CD4-positive, alpha-beta T cell treated with Interferon alpha-2 for 1 hour (primary cell): Measurements from ENCODE around the gene ACCSL.

Experiments
- DNase-seq, 2 donors: peaks; one replicate each; pipeline ENCODE4 v3.0.0-alpha.2; 2020 to 2022

The ACCSL gene

GRCh38 chr11:44047931-44048431 is at the start of gene ACCSL:
ACCSL (plus strand) TSS chr11:44047981; CDS start chr11:44048037, 56 bp downstream.
- DNase-seq = no peak

- DNase-seq = no peak
Measured at GRCh38 chr11:43998308-43998707, 49.5 kb upstream of the ACCSL start.

DNA sequence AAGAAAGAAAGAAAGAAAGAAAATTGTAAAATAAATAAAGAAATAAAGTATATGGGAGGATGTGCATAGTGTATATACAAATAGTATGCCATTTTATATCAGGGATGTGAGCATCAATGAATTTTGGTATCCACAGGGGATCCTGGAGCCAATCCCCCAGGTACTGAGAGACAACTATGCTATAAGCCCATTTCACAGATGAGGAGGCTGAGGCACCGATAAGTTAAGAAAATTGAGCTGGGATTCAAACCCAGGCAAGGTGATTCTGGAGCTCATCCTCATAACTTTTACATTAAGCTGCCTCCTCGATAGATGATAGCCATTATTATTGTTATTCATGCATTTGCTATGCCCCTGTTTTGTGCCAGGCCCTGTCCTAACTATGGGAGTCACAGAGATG is 47.0 kb upstream of the ACCSL start:
- DNase-seq = no peak

- DNase-seq = no peak
Measured at GRCh38 chr11:44002191-44003093, 45.3 kb upstream of the ACCSL start.

- no peak for DNase-seq
Measured at GRCh38 chr11:44003736-44004451, 43.9 kb upstream of the ACCSL start.

DNA sequence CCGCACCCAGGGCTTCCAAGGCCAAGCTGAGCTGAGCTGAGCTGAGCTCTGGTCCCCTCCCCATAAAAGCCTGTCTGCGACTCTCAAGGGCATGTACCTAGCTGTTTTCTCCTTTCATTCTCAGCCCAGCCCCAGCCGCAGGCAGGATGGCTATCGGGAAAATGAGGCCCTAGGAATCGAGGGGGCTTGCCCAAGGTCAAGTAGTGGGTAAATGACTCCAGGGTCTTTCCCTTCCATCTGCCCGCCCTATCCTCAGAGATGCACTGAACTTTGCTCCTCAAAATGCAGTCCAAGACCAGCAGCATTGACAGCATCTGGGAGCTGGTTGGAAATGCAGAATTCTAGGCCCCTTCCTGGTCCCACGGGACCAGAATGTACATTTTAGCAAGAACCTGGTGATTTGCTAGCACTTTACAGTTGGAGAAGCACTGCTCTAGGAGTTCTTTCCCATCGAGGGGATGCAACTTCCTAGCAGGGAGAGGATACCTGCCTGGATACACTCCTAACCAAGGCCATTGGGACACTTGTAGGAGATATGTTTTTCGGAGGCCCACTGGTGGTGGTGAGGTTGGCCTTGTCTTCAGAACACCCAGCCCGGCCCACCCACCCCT is 43.2 kb upstream of the ACCSL start:
- DNase-seq = no peak

GRCh38 chr11:44005063-44005701 is 42.6 kb upstream of the ACCSL start:
- no peak for DNase-seq

GRCh38 chr11:44005956-44006355 is 41.8 kb upstream of the ACCSL start:
- no peak for DNase-seq

GRCh38 chr11:44006917-44007361 is 40.8 kb upstream of the ACCSL start:
- no peak for DNase-seq

GRCh38 chr11:44007481-44008087 is 40.2 kb upstream of the ACCSL start:
- DNase-seq = no peak

GRCh38 chr11:44008088-44008501 is 39.7 kb upstream of the ACCSL start:
- no peak for DNase-seq

GRCh38 chr11:44008698-44009097 is 39.1 kb upstream of the ACCSL start:
- no peak for DNase-seq

DNA sequence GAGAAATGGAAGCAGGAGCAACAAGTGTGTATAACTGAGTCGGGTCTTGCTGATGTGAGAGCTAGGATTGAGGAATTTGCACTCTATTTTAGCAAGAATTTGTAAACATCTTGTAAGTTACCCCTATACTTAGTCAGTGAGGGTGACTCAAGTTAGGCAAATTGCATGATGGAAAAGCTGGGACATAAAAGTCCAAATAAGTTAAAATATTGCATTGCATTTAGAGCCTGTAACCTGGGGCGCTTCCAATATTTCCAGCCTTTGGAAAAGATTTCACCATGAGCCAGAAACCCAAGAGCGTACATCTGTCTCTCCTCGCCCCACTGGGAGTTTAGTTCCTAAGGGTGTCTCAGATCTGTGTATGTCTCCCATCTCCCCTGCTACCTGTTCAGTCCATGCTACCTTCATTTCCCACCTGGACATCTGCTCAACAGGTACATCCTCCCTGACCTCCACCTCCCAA is 37.0 kb upstream of the ACCSL start:
- no peak for DNase-seq

DNA sequence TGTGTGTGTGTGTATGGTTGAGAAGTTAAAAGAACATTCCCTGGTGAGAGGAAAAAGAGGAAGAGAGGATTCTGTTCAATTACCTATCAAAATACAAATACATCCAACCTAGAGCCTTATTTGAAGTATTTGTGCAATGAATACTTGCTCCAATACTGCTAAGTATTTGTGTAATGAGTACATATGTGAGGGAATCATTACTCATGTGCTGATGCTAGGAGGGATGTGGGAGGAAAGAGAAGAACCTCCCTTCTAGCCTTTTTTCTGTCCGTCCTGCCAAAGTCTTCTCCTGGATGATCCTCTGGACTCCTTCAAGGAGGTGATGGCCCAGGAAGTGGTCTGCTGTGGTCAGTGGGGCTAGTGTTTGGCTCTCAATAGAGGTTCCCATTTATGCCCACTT is 36.0 kb upstream of the ACCSL start:
- no peak for DNase-seq

DNA sequence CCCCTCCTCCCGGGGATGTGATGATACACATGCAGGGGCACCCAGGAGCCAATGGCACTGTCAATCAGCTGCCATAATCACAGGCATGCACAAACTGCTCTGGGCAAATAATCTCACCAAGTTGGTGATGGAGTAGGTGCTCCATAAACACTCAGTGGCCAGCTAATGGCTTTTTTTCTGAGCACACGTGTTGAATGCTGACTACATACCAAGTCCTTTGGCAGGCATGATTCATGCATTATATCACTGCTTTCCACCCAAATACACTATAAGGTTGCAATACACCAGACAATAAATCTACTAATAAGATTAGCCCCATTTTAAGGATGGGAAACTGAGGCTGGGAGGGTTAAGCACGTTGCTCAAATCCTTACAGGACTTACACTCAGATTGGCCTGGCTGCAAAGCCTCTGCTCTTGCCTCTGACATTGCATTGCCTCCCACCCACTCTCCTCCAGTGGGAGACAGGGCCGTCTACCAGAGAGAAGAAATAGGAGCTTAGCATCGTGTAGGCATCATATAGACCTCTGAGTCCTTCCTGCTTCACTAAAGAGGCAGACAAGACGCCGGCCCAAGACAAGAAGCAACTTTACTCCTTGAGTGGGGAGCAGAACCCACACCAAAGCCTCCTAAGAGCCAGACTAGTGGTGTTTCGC is 32.7 kb upstream of the ACCSL start:
- DNase-seq = no peak

DNA sequence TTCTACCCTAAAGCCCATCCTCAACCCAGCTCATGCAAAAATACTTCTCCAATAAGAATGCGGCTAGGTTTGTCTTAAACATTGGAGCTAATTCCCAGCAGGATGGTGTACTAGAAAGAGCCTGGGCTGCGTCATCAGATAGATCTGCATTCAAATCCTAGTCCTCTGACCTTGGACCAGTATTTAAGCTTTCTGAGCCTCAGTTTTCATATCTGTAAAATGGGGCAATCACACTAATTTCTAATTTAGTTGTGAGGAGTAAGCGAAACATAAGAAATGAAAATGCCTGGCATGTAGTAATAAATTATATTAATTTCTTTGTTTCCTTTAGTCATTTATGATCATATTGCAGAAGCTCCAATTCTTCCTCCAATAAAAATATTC is 32.2 kb upstream of the ACCSL start:
- DNase-seq = no peak

DNA sequence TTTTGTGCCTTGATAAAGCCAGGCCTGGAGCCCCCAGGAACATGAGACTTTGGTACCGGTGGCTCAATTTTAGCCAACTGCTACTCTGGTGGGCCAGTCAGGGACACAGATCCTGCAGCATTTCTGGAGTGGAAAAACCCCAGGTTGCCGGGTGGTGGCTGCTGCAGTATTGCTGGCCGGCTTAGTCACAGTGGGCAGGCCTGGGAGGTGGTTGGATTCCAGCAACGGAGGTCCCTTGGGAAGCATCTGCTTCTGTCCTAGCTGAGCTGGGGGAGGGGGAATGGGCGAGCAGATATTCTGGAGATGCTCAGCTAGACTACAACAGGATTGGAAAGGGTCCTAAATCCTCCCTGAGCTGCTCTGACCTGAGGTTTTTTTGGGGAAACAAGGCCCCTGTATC is 31.6 kb upstream of the ACCSL start:
- no peak for DNase-seq

- DNase-seq = no peak
Measured at GRCh38 chr11:44016546-44017442, 31.0 kb upstream of the ACCSL start.

- DNase-seq = no peak
Measured at GRCh38 chr11:44017443-44018126, 30.2 kb upstream of the ACCSL start.

DNA sequence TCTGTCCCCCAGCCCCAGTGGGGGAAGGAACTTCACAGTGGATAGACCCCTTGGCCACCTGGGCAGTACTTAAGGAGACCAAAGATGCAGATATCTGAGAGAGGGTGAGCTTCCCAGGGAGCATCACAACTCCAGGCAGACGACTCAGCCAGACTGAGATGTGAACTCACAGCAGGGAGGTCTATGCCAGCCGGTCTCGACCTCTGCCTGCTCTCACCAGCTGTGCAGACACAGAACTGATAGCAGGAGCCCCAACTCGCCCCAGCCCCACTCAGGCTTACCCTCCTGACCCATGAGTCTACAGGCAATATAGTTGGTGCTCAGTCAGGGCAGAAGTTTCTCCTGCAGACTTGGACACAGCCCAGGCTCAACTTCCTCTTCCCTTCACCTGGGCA is 29.7 kb upstream of the ACCSL start:
- no peak for DNase-seq
